DND-41 (cell line): ENCODE data around the gene NFX1.

Experiments
- CTCF ChIP-seq: IDR thresholded peaks from 2 replicates; pipeline ENCODE4 v1.5.1; 2012; ENCODE audit warnings: borderline replicate concordance, low read length, moderate library complexity, mild to moderate bottlenecking; ENCODE audit not compliant: poor library complexity, severe bottlenecking; ENCODE audit errors: extremely low read depth
- EZH2 ChIP-seq: IDR thresholded peaks from 3 replicates; pipeline ENCODE4 v1.6.1; 2012; ENCODE audit warnings: borderline replicate concordance, low read depth, mild to moderate bottlenecking, moderate library complexity, low read length, inconsistent platforms; ENCODE audit not compliant: severe bottlenecking

- TF ChIP-seq CTCF (no peak), EZH2 (no peak)
Observed at GRCh38 chr9:33289496-33289895, 820 bp upstream of the NFX1 start.
